NCI-H2107 (cell line): ENCODE measurements around the gene MRPS23.
"Not testable (repeated sequence)": the region's sequence is repeated elsewhere in the genome, so short reads cannot be mapped to it uniquely, and the experiment has no call there.

Experiments used
- DNase-seq: peaks from one replicate; lab custom pipeline; 2025; lab: John Stamatoyannopoulos, UW

MRPS23 gene

DNA sequence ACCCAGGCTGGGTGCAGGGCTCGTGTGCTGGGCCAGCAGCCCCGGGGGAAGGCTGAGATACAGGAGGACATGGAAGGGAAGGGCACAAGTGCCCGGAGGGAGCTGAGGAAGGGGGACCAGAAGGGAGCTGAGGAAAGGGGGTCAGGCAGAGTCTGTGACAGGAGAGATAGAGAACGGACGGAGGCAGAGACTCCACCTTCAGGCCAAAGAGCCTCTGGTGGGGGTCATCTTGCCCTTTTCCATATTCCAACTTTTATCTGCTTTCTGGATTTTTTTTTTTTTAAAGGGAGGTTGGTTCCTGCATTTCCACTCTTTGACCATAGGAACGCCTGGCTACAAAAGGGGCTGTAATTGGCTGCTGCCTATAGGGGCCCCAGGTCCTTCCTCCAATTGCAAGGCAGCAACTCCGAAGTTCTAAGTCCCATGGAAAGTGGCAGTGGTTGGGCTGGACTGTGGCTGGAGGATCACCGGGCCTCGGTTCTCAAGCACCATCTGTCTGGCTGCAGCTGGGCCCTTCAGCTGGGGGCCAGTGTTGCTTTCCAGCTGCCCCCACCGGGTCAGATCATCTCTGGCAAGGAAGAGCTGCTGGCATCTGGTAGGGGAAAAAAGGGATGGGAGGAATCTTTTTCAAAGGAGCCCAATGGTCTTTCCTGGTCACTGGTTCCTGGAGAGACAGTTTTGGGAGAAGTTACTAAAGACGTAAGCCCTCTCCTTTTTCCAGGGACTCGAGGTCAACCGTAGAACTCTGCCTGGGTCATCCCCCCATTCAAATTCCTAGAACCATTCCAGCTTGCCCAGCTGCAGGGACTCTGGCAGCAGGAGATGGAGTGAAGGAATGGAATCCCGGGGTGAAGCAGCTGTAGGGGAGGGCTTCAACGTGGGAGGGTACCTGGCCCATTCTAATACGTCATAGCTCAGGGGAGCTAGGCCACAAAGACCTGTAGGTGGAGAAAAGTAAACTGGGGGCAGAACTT, 13.1 kb upstream of the MRPS23 start:
- no peak for DNase-seq

- DNase-seq: no peak
These were observed 12.2 kb upstream of the MRPS23 start for GRCh38 chr17:57861790-57862693.

DNA sequence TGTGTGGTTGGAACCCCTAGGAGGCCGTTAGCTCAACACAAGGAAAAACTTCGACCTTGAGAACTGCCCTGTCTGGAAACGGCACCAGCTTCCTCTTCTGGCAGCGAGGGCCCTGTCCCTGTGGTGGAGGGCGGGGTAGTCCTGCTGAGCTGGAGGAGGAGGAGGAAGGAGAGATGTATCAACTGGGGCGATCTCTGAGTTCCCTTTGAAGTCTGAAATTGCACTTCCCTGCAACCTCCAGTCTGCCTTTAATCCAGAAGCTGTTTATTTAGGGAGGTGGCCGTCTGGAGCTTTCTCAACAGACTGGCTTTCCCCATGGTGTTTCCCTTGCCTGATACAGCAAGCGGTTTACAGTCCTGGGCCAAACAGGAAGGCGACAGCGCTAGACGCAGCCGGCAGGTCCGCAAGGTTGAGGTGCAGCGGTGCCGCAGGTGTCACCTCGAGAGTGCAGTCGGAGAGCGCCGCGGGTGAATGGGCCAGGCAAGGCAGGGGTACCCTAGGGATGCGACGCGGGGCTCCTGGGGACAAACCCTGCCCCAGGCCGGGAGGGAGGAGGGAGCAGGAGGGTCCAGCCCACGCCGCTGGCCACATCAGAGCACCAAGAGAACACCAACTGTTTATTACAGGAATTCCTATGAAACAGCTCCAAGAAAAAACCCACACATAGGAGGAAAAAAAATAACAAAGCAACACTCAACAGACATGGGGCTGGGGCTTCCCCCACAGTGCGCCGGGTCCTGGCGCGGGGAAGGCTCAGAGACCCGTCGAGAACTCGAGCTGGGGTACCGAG, 11.4 kb upstream of the MRPS23 start:
- no peak for DNase-seq

DNA sequence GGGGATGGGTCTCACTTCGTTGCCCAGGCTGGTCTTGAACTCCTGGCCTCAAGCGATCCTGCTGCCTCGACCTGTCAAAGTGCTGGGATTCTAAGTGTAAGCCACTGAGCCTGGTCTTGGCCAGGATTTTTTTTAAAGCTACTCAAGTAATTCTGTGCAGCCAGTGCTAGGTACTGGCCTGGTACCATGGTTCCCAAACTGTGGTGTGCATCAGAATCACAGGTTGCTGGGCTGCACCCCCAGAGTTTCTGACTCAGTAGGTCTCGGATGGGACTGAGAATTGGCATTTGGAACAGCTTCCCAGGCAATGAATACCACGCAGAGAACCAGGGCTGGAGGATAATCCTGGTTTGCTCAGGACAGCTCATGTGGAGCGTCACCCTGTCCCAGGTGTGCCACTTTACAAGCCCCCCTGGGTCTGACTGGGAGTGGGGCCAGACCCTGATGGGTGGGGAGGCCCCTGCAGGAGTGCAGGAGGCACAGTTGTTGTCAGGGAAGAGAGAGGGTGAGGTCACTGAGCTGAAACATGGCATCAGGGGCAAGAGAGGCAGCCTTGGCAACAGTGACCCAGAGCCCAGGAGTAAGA, 10.7 kb upstream of the MRPS23 start:
- DNase-seq: no peak

- DNase-seq: no peak
These were observed 10.0 kb upstream of the MRPS23 start for GRCh38 chr17:57859601-57860413.

GRCh38 chr17:57858838-57859237, 9.0 kb upstream of the MRPS23 start:
- DNase-seq: no peak

- DNase-seq: no peak
These were observed 7.2 kb upstream of the MRPS23 start for GRCh38 chr17:57856792-57857620.

DNA sequence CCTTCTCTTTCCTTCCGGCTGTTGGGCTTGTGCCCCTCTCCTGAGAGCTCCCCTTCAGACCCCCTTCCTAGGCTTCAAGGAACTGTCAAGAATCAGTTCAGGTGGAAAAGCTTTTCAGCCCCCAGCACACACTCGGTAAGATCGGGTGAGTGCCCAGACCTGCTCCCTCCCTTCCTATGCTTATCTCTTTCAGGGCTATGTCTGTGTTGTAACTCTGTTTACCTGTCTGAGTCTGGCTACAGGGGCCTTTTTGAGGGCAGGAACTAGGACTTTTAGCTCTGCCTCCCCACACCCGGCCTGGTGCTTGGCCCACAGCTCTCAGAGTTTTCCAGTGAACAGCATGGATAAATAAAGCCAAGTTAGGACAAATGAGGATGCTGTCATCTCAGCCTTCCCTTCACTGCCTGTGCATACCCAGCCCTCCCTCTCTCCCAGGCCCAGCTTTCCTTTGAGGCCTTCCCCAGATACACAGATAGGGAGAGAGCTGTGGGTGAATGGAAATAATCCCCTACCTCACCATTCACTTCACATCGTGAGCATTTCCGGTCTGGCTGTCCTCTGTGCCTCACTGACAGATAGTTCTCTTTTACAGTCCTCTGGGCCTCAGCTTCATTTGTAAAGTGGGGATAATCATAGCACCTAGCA, 5.7 kb upstream of the MRPS23 start:
- DNase-seq: no peak

- DNase-seq: no peak
These were observed 3.9 kb upstream of the MRPS23 start for GRCh38 chr17:57853695-57854094.

- no peak for DNase-seq
These were observed 3.1 kb upstream of the MRPS23 start for GRCh38 chr17:57852955-57853328.

GRCh38 chr17:57852092-57852954, 2.5 kb upstream of the MRPS23 start:
- no peak for DNase-seq

GRCh38 chr17:57849163-57849873, 526 bp downstream of the MRPS23 start:
- no peak for DNase-seq

GRCh38 chr17:57846056-57846945, 3.5 kb downstream of the MRPS23 start:
- DNase-seq: not testable (repeated sequence)

DNA sequence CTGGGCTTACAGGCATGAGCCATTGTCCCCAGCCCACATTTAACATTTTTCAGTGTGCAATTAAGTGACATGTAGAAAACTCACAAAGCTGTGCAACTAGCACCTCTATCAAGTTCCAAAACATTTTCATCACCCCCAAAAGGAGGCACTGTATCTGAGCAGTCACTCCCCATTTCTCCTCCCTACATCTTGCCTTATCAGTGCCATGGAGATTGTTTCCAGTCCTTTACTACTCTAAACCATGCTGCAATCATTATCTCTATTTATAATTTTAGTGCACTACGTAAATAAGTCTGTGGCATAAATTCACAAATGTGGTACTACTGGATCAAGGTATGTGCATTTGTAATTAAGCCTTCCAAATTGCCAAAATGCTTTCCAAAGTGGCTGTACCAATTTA, 7.6 kb downstream of the MRPS23 start:
- no peak for DNase-seq

- no peak for DNase-seq
These were observed 10.3 kb downstream of the MRPS23 start for GRCh38 chr17:57839571-57839923.

GRCh38 chr17:57838857-57839570, 10.8 kb downstream of the MRPS23 start:
- DNase-seq: no peak
